ENCODE results near the gene NAGLU. TPM values are rescaled to one million over a fixed set of nuclear protein-coding genes. Genes with fewer than 3 reads are reported as not detected.

NAGLU gene
- total and polyA plus RNA-seq, 2 of the 13 experiments (the other 11 are each of a cell fraction or from before 2014, with no cell fraction given), result 28.2 to 40.1 TPM

GRCh38 chr17:42536048-42536371 lies at the start of gene NAGLU (continued):
- TF ChIP-seq REST (IDR thresholded peaks at IDR 0.05; ENCODE audit: borderline replicate concordance in 1 of 2, low read depth in 1 of 2, low read length in 2 of 2) (peak in 1 of 2 experiments; percentile 48; a peak in 1 of 4 replicates), XRCC5 (optimal IDR thresholded peaks at IDR 0.05; ENCODE audit: low read length) (peak; percentile 37), HMGXB4 (CRISPR knock-in tag; IDR thresholded peaks at IDR 0.05; ENCODE audit: borderline replicate concordance in 1 of 2, low read depth in 1 of 2) (0 out of 4 replicates have a peak, but pooled peaks have one; percentile 11 to 16), CREM (IDR thresholded peaks at IDR 0.05) (no peak), CREM (CRISPR knock-in tag; IDR thresholded peaks at IDR 0.05) (no peak), PITX1 (CRISPR knock-in tag; IDR thresholded peaks at IDR 0.05) (peak; percentile 57; the same call in 1 of the 2 replicates), ZNF672 (CRISPR knock-in tag; IDR thresholded peaks at IDR 0.05) (no peak; the same call in 1 of the 2 replicates), ZNF225 (CRISPR knock-in tag; IDR thresholded peaks at IDR 0.05) (peak; percentile 69; the same call in 1 of the 2 replicates), NFE2 (CRISPR knock-in tag; IDR thresholded peaks at IDR 0.05) (0 out of 2 replicates have a peak, but pooled peaks have one; percentile 15), FOXA3 (CRISPR knock-in tag; IDR thresholded peaks at IDR 0.05) (peak; percentile 63), PLRG1 (conservative IDR thresholded peaks at IDR 0.05) (no peak), FOXK1 (CRISPR knock-in tag; IDR thresholded peaks at IDR 0.05; ENCODE audit: borderline replicate concordance, low read depth) (peak; percentile 63; the same call in 1 of the 2 replicates), THRA (CRISPR knock-in tag; IDR thresholded peaks at IDR 0.05; ENCODE audit: borderline replicate concordance) (peak; percentile 72), AGO1 (IDR thresholded peaks at IDR 0.05; ENCODE audit: low read depth, low read length, poor library complexity, severe bottlenecking) (peak; percentile 74), ETS1 (CRISPR knock-in tag; IDR thresholded peaks at IDR 0.05) (no peak), TARDBP (CRISPR knock-in tag; IDR thresholded peaks at IDR 0.05) (peak; percentile 68; the same call in 1 of the 2 replicates), PBX3 (CRISPR knock-in tag; IDR thresholded peaks at IDR 0.05; ENCODE audit: borderline replicate concordance) (peak; percentile 77; the same call in 1 of the 2 replicates), PRMT3 (CRISPR knock-in tag; IDR thresholded peaks at IDR 0.05; ENCODE audit: borderline replicate concordance, low read depth) (no peak), RAD51 (IDR thresholded peaks at IDR 0.05; ENCODE audit: borderline replicate concordance) (peak; percentile 71)

Data from HepG2 (cell line).